ENCODE results near the gene UFSP2. TPM values are rescaled to one million over a fixed set of nuclear protein-coding genes. Genes with fewer than 3 reads are reported as not detected.
A peak's percentile ranks its signal among the peaks of the same experiment; 100 is the strongest.

Gene UFSP2
- total RNA-seq, 1 donor from 2014 or later, result 20.4 TPM

DNA sequence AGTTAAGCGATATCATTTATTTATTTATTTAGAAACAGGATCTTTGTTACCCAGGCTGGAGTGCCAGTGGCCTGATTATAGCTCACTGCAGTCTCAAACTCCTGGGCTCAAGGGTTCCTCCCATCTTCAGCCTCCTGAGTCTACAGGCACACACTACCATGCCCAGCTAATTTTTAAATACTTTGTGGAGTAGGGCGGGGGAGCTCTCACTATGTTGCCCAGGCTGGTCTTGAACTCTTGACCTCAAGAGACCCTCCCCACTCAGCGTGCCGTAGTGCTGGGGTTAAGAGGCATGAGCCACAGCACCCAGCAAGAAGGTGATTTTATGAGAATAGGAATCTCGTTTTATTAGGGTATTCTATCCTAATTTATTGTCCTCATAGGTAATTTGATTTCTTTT, 3.9 kb upstream of the UFSP2 start:
- TF ChIP-seq POLR2A (IDR thresholded peaks at IDR 0.05), result no peak
- TF ChIP-seq, protein P1, sequence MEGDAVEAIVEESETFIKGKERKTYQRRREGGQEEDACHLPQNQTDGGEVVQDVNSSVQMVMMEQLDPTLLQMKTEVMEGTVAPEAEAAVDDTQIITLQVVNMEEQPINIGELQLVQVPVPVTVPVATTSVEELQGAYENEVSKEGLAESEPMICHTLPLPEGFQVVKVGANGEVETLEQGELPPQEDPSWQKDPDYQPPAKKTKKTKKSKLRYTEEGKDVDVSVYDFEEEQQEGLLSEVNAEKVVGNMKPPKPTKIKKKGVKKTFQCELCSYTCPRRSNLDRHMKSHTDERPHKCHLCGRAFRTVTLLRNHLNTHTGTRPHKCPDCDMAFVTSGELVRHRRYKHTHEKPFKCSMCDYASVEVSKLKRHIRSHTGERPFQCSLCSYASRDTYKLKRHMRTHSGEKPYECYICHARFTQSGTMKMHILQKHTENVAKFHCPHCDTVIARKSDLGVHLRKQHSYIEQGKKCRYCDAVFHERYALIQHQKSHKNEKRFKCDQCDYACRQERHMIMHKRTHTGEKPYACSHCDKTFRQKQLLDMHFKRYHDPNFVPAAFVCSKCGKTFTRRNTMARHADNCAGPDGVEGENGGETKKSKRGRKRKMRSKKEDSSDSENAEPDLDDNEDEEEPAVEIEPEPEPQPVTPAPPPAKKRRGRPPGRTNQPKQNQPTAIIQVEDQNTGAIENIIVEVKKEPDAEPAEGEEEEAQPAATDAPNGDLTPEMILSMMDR (IDR thresholded peaks at IDR 0.05), result no peak
- no peak for TF ChIP-seq POLR2AphosphoS5 (IDR thresholded peaks at IDR 0.05; ENCODE audit: insufficient read depth in 1 of 2, low read depth in 1 of 2)

DNA sequence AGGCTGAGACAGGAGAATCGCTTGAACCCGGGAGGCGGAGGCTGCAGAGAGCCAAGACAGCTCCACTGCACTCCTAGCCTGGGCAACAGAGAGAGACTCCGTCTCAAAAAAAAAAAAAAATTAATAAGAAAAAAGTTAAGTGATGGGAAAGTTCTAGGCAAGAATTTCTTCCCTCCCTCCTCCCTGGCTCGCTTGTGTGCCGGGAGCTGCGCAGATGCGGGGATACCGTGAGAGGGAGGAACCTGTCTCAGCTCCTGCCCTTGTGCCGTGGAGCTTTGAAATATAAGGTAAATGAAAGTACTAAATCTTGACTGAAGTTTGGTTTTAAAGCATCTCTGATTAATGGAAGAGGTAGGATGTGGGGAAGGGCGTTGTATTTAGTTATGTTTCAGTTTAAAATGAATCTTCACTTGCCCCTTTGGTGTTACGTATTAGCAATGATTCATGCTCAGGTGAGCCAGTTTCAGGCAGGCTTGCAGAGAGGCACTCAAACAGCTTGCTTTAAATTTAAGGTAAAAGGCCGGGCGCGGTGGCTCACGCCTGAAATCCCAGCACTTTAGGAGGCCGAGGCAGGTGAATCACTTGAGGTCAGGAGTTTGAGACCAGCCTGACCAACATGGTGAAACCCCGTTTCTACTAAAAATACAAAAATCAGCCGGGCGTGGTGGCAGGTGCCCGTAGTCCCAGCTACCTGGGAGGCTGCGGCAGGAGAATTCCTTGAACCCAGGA, 1.4 kb upstream of the UFSP2 start:
- TF ChIP-seq, protein P1 (IDR thresholded peaks at IDR 0.05), result no peak
- TF ChIP-seq POLR2AphosphoS5 (IDR thresholded peaks at IDR 0.05; ENCODE audit: insufficient read depth in 1 of 2, low read depth in 1 of 2) (no peak), POLR2A (IDR thresholded peaks at IDR 0.05) (no peak)
- peaks cover 29% of the 10 kb centered on the region for H3K4me1 ChIP-seq
- no peaks in the 10 kb centered on the region for H3K27me3 ChIP-seq
- no peaks in the 10 kb centered on the region for H3K36me3 ChIP-seq
- no peak for DNase-seq (ENCODE audit: extremely low spot score in 2 of 2)
- H3K27ac ChIP-seq, result no peak overlapping the region
- no peak overlapping the region for H3K4me3 ChIP-seq
- H3K9me3 ChIP-seq, result no peaks in the 10 kb centered on the region
- intact Hi-C loops (cut with DNase I), result no loop called here

More for the DNA sequence above, 3.9 kb upstream of the UFSP2 start:
- H3K27ac ChIP-seq, result no peak overlapping the region
- H3K9me3 ChIP-seq, result no peaks in the 10 kb centered on the region
- intact Hi-C loops (cut with DNase I), result no loop called here
- peaks cover 10% of the 10 kb centered on the region for H3K4me1 ChIP-seq
- H3K27me3 ChIP-seq, result no peaks in the 10 kb centered on the region
- no peak overlapping the region for H3K4me3 ChIP-seq
- DNase-seq (ENCODE audit: extremely low spot score in 2 of 2), result no peak
- H3K36me3 ChIP-seq, result no peaks in the 10 kb centered on the region

DNA sequence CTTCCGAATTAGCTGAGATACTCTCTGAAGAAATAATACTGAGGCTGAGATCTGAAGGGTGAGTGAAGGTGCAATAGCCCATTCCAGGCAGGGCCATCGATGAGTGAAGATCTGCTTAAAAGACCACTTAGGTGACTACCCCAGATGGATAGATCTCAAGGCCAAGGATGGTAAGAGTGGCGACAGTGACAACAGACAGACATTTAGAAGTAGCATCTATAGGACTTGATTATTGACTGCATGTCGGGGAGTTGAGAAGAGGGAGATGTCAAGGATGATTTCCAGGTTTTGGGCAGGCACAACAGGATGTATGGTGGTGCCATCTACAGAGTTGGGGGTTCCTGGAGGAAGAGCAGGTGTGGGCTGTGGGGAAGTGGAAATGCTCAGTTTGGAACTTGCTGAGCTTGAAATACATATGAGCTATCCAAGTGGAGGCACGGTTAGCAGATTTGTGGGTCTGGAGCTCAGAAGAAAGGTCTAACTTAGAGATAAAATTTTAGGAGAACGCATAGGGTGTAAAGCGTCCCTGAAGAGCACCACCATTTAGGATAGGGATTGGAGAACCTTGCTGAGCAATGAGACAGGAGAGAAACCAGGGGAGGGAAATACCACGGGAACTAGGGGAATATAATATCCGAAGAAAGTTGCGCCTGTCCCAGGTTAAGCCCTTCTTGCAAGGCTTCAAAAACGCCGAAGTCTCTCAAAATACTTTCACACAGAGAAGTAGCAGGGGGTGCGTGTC, 688 bp downstream of the UFSP2 start:
- Histone ChIP-seq H3K36me3 (no peaks in the 10 kb centered on the region), H3K4me1 (peaks cover 37% of the 10 kb centered on the region), H3K27me3 (no peaks in the 10 kb centered on the region), H3K4me3 (peak overlapping the region; percentile 64 to 84), H3K27ac (peak overlapping the region; percentile 87), H3K9me3 (no peaks in the 10 kb centered on the region)
- intact Hi-C loops (cut with DNase I), result no loop called here
- TF ChIP-seq POLR2AphosphoS5 (IDR thresholded peaks at IDR 0.05; ENCODE audit: insufficient read depth in 1 of 2, low read depth in 1 of 2) (no peak), POLR2A (IDR thresholded peaks at IDR 0.05) (no peak)
- no peak for DNase-seq (ENCODE audit: extremely low spot score in 2 of 2)

DNA sequence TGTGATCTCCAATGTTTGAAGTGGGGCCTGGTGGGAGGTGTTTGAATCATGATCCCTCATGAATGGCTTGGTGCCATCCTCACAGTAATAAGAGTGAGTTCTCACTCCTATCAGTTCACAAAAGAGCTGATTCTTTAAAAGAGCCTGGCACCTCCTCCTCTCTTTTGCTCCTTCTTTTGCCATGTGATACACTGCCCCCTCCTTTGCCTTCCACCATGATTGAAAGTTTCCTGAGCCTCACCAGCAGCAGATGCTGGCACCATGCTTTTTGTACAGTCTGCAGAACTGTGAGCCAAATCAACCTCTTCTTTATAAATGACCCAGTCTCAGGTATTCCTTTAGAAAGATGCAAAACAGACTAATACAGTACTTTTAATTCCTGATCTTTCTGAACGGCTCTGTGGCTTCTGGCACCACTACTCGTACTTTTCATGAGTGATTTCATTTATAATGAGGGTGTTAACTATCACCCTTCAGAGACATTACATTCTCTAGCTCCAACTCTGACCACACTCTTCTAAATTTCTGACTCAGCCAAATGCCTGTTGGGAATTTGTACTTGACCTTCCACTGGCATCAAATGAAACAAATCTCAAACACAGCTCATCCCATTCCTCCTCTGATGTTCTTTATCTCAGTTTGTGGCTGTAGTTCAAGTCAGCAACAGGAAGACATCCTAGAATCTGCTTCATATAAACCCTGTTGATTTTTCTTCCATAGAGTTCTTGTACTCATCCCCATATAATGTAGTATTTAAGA, 4.2 kb downstream of the UFSP2 start:
- Histone ChIP-seq H3K27me3 (no peaks in the 10 kb centered on the region), H3K4me1 (peaks cover 37% of the 10 kb centered on the region), H3K36me3 (peaks cover under 1 to 19% of the 10 kb centered on the region in 2 donors), H3K9me3 (no peaks in the 10 kb centered on the region), H3K4me3 (no peak overlapping the region), H3K27ac (no peak overlapping the region)
- TF ChIP-seq, protein P1 (IDR thresholded peaks at IDR 0.05), result no peak
- TF ChIP-seq POLR2A (IDR thresholded peaks at IDR 0.05), result no peak
- TF ChIP-seq POLR2AphosphoS5 (IDR thresholded peaks at IDR 0.05; ENCODE audit: insufficient read depth in 1 of 2, low read depth in 1 of 2), result no peak
- no peak for DNase-seq (ENCODE audit: extremely low spot score in 2 of 2)
- intact Hi-C loops (cut with DNase I), result no loop called here

DNA sequence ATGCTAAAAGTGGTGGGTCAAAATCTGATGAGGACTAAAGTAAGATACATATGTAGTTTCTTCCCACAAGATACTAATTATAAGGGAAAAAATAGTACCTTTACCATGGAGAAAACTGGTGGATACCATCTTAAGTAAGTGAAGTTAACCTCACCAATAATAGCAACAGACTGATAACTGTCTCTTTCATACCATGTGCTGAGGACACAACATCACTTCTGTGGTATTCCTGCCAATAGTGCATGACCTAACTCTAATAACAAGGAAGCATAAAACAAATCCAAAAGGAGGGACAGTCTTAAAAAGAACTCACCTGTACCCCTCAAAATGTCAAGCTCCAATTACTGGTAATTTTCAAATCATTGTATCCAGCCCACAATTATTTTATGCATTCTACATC, 8.8 kb downstream of the UFSP2 start:
- Histone ChIP-seq H3K4me1 (peaks cover 5% of the 10 kb centered on the region), H3K36me3 (peaks cover 2 to 33% of the 10 kb centered on the region in 2 donors), H3K27me3 (no peaks in the 10 kb centered on the region), H3K27ac (no peak overlapping the region), H3K9me3 (no peaks in the 10 kb centered on the region), H3K4me3 (no peak overlapping the region)
- intact Hi-C loops (cut with DNase I), result no loop called here
- TF ChIP-seq POLR2A (IDR thresholded peaks at IDR 0.05) (no peak), POLR2AphosphoS5 (IDR thresholded peaks at IDR 0.05; ENCODE audit: insufficient read depth in 1 of 2, low read depth in 1 of 2) (no peak)
- TF ChIP-seq, protein P1 (IDR thresholded peaks at IDR 0.05), result no peak
- DNase-seq (ENCODE audit: extremely low spot score in 2 of 2), result no peak
